Esophagus muscularis mucosa (tissue), 3 donors: ENCODE results near the gene SLC9A5.

Experiments used
- POLR2A ChIP-seq: fragments of 450-650 bp; IDR thresholded peaks from one replicate; pipeline ENCODE4 v1.6.1; 2017; ENCODE audit warnings: antibody characterized with exemption, moderate library complexity, mild to moderate bottlenecking, low read depth
- POLR2AphosphoS5 ChIP-seq, 2 donors: sonication (generic); formaldehyde crosslinking; IDR thresholded peaks; one replicate each; pipeline ENCODE4 v1.6.1; 2017; ENCODE audit warnings: antibody characterized with exemption in 2 of 2
- TF ChIP-seq, protein P1 (sequence below), 3 experiments: fragments of 200-600 bp in 2 of 3; fragments of 450-650 bp in 1 of 3; sonication (generic) in 2 of 3; IDR thresholded peaks; one replicate each; pipeline ENCODE4 v1.5.1; 2017 to 2019; ENCODE audit warnings: antibody characterized with exemption in 3 of 3, mild to moderate bottlenecking in 2 of 3, moderate library complexity in 1 of 3

- TF ChIP-seq, protein P1, sequence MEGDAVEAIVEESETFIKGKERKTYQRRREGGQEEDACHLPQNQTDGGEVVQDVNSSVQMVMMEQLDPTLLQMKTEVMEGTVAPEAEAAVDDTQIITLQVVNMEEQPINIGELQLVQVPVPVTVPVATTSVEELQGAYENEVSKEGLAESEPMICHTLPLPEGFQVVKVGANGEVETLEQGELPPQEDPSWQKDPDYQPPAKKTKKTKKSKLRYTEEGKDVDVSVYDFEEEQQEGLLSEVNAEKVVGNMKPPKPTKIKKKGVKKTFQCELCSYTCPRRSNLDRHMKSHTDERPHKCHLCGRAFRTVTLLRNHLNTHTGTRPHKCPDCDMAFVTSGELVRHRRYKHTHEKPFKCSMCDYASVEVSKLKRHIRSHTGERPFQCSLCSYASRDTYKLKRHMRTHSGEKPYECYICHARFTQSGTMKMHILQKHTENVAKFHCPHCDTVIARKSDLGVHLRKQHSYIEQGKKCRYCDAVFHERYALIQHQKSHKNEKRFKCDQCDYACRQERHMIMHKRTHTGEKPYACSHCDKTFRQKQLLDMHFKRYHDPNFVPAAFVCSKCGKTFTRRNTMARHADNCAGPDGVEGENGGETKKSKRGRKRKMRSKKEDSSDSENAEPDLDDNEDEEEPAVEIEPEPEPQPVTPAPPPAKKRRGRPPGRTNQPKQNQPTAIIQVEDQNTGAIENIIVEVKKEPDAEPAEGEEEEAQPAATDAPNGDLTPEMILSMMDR (IDR thresholded peaks at IDR 0.05) = no peak
- TF ChIP-seq POLR2A = no peak
- no peak for TF ChIP-seq POLR2AphosphoS5 (IDR thresholded peaks at IDR 0.05)
Observed at GRCh38 chr16:67270931-67271338, 22.2 kb downstream of the SLC9A5 start.
